LNCaP clone FGC (cell line): Measurements from ENCODE around the gene ABCA2.

Experiments
- DNase-seq: peaks from one replicate; pipeline ENCODE4 v3.0.0-alpha.2; 2011; ENCODE audit warnings: low read depth
- H3K4me3 ChIP-seq: 2 replicates; pipeline ENCODE4 v1.5.1; 2011; ENCODE audit warnings: mild to moderate bottlenecking, low read depth, low read length, control low read depth
- TF ChIP-seq, protein P1 (sequence below): IDR thresholded peaks from 2 replicates; pipeline ENCODE4 v1.5.1; 2012; ENCODE audit warnings: mild to moderate bottlenecking; ENCODE audit not compliant: control insufficient read depth, insufficient read depth; ENCODE audit errors: extremely low read depth

Gene ABCA2

DNA sequence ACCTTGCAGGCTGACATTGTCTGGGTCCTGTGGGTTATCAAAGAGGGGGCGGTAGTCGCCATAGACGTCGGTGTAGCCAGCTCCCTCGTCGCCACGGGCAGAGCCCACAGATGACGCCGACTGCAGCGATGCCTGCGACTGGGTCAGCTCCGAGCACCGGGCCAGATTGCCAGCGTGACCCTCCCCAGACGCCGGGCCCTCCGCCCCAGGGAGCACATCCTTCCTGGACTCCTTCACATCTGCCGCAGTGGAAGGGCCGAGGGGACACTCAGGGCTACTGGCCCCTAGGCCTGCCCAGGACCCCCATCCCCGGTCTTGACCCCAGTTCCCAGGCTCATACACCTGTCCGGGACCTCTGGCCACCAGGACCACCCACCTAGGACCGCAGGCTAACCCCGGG, 13.9 kb downstream of the ABCA2 start:
- DNase-seq, result no peak
- no peak overlapping the region for H3K4me3 ChIP-seq
- TF ChIP-seq, protein P1, sequence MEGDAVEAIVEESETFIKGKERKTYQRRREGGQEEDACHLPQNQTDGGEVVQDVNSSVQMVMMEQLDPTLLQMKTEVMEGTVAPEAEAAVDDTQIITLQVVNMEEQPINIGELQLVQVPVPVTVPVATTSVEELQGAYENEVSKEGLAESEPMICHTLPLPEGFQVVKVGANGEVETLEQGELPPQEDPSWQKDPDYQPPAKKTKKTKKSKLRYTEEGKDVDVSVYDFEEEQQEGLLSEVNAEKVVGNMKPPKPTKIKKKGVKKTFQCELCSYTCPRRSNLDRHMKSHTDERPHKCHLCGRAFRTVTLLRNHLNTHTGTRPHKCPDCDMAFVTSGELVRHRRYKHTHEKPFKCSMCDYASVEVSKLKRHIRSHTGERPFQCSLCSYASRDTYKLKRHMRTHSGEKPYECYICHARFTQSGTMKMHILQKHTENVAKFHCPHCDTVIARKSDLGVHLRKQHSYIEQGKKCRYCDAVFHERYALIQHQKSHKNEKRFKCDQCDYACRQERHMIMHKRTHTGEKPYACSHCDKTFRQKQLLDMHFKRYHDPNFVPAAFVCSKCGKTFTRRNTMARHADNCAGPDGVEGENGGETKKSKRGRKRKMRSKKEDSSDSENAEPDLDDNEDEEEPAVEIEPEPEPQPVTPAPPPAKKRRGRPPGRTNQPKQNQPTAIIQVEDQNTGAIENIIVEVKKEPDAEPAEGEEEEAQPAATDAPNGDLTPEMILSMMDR, result no peak

DNA sequence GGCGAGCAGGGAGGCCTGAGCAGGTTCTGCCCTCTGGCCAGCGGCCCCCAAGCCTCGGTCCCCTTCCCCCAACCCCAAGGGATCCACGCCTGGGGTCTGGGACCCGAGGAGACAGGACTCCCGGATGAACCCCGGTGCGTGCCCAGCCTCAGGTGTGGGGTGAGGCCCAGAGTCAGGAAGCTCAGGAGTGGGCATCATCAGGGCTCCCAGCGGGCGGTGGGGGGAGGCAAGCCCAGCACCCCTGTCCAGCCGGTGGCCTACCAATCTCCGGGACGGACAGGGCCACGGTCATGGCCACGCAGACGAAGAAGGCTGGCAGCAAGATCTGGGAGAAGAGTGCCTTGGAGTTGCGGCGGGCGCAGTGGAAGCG, 14.5 kb downstream of the ABCA2 start:
- TF ChIP-seq, protein P1, result no peak

DNA sequence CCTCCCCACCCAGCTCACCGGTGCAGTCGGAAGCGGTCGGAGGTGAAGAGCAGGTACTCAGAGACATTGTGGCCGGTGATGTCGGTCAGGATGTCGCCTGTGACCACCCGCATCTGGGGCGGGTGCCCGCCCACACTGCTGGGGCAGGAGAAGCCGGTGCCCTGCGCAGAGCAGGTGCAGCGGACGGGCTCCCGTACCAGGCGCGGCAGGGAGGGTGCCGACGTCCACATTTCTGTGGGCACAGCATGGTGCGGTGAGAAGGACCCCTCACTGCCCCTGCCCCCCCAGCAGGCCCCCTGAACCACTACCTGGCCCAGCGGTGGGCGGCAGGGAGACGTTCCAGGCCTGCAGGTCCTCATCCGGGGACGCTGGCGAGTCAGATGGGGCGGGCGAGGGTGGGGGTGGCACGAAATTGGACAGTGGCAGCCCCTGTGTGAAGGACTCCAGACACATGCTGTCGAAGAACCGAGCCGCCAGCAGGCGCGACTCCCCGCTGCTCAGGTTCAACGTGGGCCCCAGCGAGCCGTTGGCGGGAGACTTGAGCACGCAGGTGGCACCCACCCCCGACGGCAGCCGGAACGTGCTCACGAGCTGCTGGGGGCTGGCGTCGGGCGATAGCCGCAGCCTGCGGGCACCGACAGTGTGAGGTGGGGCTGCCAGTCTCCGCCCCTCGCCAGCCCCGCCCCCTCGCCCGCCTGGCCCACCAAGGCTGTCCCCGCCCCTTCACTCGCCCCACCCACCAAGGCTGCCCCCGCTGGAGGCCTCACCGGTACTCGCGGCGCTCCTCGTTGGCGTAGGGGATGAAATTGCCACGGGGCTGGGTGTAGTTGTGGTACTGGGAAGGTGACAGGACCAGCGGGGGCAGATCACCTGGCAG, 15.1 kb downstream of the ABCA2 start:
- H3K4me3 ChIP-seq, result no peak overlapping the region
- TF ChIP-seq, protein P1, result no peak
- no peak for DNase-seq

More for the DNA sequence above, 14.5 kb downstream of the ABCA2 start:
- DNase-seq, result no peak
- H3K4me3 ChIP-seq, result no peak overlapping the region

DNA sequence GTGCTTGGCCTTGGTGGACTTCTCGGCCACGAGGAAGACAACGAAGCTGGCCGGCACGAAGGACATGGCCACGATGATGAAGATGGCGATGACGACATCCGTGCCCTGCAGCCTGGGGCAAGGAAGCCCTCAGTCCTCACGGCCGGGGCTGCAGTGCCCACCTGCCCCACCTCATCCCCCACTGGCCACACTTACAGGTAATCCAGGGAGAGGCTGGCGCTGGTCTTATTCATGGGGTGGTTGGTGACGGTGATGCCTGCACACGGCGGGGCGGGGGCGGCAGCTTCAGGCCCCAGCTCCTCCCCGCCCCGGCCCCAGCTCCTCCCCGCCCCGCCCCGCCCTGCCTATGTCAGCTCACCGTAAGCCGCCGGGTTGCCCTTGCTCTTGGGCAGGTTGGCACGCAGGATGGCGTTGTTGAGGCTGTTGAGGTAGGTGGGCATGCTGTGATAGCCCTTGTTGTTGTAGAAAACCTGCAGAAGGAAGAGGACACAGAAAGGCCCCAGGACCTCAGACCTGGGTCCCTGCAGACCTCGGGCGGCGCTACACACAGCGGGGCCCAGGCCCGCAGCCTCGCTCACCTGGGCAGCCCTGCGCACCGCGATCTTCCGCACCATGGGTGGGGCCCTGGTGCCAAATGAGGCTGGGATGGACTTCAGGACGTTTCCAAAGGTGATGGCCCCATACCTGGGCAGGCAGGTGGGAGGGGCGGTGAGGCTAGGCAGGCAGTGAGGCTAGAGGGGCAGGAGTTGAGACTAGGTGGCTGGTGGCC, 15.9 kb downstream of the ABCA2 start:
- no peak overlapping the region for H3K4me3 ChIP-seq
- TF ChIP-seq, protein P1, result no peak
- no peak for DNase-seq

DNA sequence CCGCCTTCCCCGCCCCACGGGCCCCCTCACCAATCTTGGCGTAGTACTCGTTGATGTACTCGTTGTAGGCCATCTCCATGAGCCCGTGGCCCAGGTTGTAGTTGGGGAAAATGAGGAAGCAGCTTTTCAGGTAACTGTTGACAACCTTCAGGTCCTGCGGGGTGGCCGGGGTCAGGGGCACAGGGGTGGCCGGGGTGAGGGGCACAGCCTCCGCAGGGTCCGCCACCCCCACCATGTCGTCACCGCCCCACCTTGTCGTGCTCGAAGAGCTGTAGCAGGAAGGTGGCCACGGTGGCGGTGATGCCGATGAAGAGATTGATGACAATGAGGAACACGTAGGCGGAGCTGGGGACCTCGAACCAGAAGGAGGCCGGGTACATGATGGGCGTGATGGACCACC, 16.9 kb downstream of the ABCA2 start:
- no peak for DNase-seq
- H3K4me3 ChIP-seq, result no peak overlapping the region
- TF ChIP-seq, protein P1, result no peak

DNA sequence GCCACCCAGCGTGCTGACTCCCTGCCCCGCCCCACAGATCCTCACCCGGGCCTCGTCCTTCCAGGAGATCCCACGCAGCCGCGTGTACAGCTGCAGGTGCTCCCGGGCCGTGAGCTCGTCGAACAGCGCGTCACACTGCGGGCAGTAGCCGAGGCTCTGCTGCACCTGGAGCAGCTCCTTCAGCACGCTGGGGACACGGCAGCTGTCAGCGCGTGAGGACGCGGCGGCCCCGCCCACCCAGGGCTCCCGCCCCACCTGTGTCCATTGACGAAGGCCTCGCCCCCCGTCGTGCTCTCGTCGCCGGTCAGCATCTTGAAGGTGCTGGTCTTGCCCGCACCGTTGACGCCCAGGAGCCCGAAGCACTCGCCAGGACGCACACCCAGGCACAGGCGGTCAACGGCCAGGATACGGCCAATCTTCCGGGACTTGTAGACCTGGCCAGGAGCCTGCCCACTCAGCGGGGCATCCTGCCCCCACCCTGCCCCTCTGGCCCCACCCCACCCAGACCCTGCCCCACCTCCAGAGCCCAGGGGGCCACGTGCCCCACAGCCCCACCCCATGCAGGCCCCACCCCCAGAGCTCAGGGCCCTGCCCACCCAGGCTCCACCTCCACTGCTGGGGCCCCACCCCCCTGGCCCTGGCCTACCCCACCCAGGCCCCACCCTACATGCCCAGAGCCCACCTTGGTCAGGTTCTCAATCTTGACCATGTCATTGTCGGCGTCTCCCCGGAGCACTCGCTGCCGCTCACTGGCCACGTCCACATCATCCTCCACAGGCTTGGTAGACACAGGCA, 17.9 kb downstream of the ABCA2 start:
- DNase-seq, result no peak
- H3K4me3 ChIP-seq, result no peak overlapping the region
- TF ChIP-seq, protein P1, result no peak
